MG63 (cell line): ENCODE results near the gene NFATC2. TPM values are rescaled to one million over a fixed set of nuclear protein-coding genes. Genes with fewer than 3 reads are reported as not detected.

ENCODE experiments used
- DNase-seq: peaks from one replicate; pipeline ENCODE4 v3.0.0-alpha.2; 2020
- H3K27me3 ChIP-seq: fragments of 250-450 bp; sonication (Bioruptor Pico); 2 replicates; pipeline ENCODE4 v1.5.1; 2020; ENCODE audit warnings: mild to moderate bottlenecking, moderate library complexity
- H3K36me3 ChIP-seq: fragments of 250-450 bp; sonication (Bioruptor Pico); 2 replicates; pipeline ENCODE4 v1.5.1; 2020; ENCODE audit warnings: mild to moderate bottlenecking, moderate library complexity
- H3K4me3 ChIP-seq: fragments of 250-450 bp; sonication (Bioruptor Pico); 2 replicates; pipeline ENCODE4 v1.5.1; 2020; ENCODE audit warnings: mild to moderate bottlenecking, moderate library complexity
- H3K9me3 ChIP-seq: fragments of 250-450 bp; sonication (Bioruptor Pico); 2 replicates; pipeline ENCODE4 v1.5.1; 2020; ENCODE audit warnings: mild to moderate bottlenecking, moderate library complexity
- total RNA-seq: library from RNA; depleted of rRNA; stranded (reverse); fragments of >200 nt; shearing (Covaris generic); gene quantifications from 2 replicates; pipeline ENCODE4 v1.2.3, GENCODE V29; 2014; ENCODE audit warnings: low replicate concordance

Gene NFATC2
- total RNA-seq, 1 experiment from 2014 or later = not detected

DNA sequence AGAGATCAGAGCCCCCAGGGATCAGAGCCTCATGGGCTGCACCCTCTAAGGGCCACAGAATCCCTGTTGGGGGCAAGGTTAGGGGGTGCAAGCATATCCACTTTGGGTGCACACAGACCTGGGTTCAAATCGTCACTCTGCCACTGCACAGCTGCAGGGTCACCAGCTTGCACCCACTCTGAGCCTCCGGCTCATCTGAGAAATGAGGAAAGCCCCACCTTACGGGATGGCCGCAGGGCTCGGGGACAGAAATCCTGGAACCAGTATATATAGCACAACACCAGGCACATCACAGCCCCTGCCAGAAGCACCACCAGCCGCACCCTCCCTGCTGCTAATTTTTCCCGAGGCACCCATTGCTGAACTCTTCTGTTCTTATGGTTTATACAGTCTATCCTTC is 169.6 kb downstream of the NFATC2 start:
- Histone ChIP-seq H3K9me3 (no peaks in the 10 kb centered on the region; the same call in 1 of the 2 replicates), H3K36me3 (no peaks in the 10 kb centered on the region), H3K4me3 (no peak overlapping the region), H3K27me3 (no peaks in the 10 kb centered on the region)
- DNase-seq = no peak

DNA sequence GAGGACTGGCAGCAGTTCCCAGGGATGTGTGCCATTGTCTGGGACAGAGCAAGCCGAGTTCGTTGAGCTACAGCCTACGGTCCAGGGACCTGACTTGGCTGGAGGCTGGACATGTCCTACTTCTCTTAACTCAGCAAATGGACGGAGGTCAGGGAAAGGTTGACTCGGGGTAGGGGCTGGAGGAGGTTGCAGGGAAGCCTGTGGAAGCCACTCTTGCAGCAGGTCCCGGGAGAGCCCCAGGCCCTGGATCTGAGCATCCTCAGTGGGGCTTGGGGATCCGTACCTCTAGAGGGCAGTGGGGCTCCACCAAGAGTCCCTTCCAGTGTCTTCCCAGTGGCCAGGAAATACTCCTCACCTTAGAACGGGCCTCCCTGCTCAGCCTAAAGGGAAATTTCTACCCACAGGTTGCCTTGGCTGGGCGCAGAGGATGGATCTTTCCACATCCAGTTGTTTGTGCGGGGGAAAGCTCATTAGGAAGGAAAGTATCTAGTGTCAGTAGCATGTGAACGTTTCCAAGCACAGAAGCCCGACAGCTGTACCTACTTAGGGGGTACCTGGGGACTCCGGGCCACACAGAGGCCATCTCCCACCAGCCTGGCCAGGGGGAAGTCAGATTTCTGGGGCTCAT is 170.2 kb downstream of the NFATC2 start:
- peak; percentile 50 for DNase-seq
- no peak overlapping the region for H3K4me3 ChIP-seq
- H3K9me3 ChIP-seq = no peaks in the 10 kb centered on the region; the same call in 1 of the 2 replicates
- no peaks in the 10 kb centered on the region for H3K27me3 ChIP-seq
- no peaks in the 10 kb centered on the region for H3K36me3 ChIP-seq

GRCh38 chr20:51371720-51372119 is 170.8 kb downstream of the NFATC2 start:
- no peak for DNase-seq
- no peaks in the 10 kb centered on the region for H3K27me3 ChIP-seq
- H3K36me3 ChIP-seq = no peaks in the 10 kb centered on the region
- H3K4me3 ChIP-seq = no peak overlapping the region
- H3K9me3 ChIP-seq = no peaks in the 10 kb centered on the region; the same call in 1 of the 2 replicates

DNA sequence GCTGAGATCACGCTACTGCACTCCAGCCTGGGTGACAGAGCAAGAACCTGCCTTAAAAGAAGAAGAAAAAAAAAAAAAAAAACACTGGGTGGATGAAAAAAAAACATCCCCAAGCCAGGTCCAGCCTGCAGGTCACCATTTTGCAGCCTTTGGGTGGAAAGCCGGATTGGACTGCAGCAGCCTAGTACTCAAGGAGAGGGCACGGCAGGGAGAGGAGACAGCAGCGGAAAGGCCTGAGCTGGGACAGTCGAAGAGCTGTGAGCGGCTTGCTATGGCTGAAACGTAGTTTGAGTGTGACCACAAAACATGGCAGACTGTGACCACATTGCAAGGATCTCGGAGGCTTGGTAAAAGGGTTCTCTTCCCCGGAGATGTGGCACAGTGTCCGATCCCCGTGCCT is 173.0 kb downstream of the NFATC2 start:
- H3K9me3 ChIP-seq = no peaks in the 10 kb centered on the region; the same call in 1 of the 2 replicates
- H3K4me3 ChIP-seq = no peak overlapping the region
- H3K36me3 ChIP-seq = no peaks in the 10 kb centered on the region
- no peaks in the 10 kb centered on the region for H3K27me3 ChIP-seq
- no peak for DNase-seq

- Histone ChIP-seq H3K9me3 (peaks cover 6% of the 10 kb centered on the region), H3K36me3 (no peaks in the 10 kb centered on the region), H3K4me3 (no peak overlapping the region), H3K27me3 (no peaks in the 10 kb centered on the region)
- no peak for DNase-seq
Observed at GRCh38 chr20:51368461-51369211, 173.9 kb downstream of the NFATC2 start.

DNA sequence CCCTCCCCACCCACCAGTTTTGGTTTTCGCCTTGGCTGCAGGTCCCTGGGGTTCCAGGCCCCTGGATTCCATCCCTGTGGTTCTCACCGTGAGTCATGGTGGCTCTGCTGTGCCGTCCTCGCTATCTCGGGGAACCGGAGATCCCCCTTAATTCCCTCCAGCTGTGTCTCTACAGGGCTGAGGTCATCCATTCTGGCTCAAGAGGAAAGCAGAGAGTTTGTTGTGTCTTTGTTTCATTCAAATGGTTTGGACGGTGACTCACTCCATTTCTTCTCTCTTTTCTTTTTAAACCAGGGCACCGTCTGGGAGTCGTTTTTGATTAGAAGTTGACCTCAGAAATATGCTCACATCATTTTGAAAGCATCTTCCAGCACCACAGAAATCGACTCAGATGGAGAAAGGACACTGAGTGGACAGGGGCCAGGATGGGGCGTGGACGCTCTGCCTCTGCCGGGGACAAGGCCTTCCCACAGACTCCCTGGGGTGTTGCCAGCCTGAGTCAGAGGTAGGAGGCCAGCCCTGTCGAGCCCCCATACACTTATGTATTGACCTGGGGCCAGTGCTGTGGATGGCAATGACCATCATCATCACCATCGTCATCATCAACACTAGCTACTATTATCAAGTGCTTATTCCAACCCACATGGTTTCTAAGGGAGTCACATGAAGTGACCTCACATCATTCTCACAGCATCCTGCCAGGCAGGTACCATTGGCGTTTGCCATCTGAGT is 176.2 kb downstream of the NFATC2 start:
- peak; percentile 98 for DNase-seq
- no peaks in the 10 kb centered on the region for H3K36me3 ChIP-seq
- no peaks in the 10 kb centered on the region for H3K27me3 ChIP-seq
- no peak overlapping the region for H3K4me3 ChIP-seq
- H3K9me3 ChIP-seq = peaks cover 7% of the 10 kb centered on the region

DNA sequence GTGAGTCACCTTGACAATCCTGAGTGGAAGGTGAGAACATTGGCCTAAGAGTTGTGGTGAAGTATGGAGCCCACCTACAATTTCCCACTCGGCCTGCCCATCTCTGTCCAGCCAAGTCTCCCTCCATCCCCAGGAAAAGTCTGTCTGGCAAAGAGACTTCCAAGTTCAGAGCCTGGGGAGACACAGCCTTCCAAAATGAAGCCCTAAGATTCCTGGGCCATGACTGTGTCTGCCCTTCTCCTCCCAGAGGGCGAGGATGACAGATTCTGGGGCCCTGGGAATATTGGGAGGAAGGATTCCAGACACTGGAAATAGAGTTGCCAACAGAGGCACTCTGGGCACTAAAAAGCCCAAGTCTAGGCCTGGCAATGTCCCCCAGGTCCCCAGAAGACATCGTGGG is 176.8 kb downstream of the NFATC2 start:
- DNase-seq = peak; percentile 89
- no peak overlapping the region for H3K4me3 ChIP-seq
- peaks cover 7% of the 10 kb centered on the region for H3K9me3 ChIP-seq
- no peaks in the 10 kb centered on the region for H3K27me3 ChIP-seq
- H3K36me3 ChIP-seq = no peaks in the 10 kb centered on the region

- Histone ChIP-seq H3K4me3 (no peak overlapping the region), H3K9me3 (peaks cover 7% of the 10 kb centered on the region), H3K27me3 (no peaks in the 10 kb centered on the region), H3K36me3 (no peaks in the 10 kb centered on the region)
- DNase-seq = no peak
Observed at GRCh38 chr20:51363813-51364212, 178.7 kb downstream of the NFATC2 start.

GRCh38 chr20:51363378-51363777 is 179.1 kb downstream of the NFATC2 start:
- H3K27me3 ChIP-seq = no peaks in the 10 kb centered on the region
- H3K36me3 ChIP-seq = no peaks in the 10 kb centered on the region
- peaks cover 7% of the 10 kb centered on the region for H3K9me3 ChIP-seq
- no peak overlapping the region for H3K4me3 ChIP-seq
- DNase-seq = no peak

GRCh38 chr20:51362254-51362653 is 180.3 kb downstream of the NFATC2 start:
- H3K4me3 ChIP-seq = no peak overlapping the region
- H3K27me3 ChIP-seq = no peaks in the 10 kb centered on the region
- H3K36me3 ChIP-seq = no peaks in the 10 kb centered on the region
- peak; percentile 25 for DNase-seq
- H3K9me3 ChIP-seq = peaks cover 7% of the 10 kb centered on the region

- H3K9me3 ChIP-seq = peaks cover 7% of the 10 kb centered on the region
- no peaks in the 10 kb centered on the region for H3K36me3 ChIP-seq
- H3K4me3 ChIP-seq = no peak overlapping the region
- H3K27me3 ChIP-seq = no peaks in the 10 kb centered on the region
- DNase-seq = no peak
Observed at GRCh38 chr20:51361258-51361657, 181.3 kb downstream of the NFATC2 start.

GRCh38 chr20:51360451-51361201 is 181.9 kb downstream of the NFATC2 start:
- Histone ChIP-seq H3K4me3 (no peak overlapping the region), H3K27me3 (no peaks in the 10 kb centered on the region), H3K9me3 (peaks cover 7% of the 10 kb centered on the region), H3K36me3 (no peaks in the 10 kb centered on the region)
- peak; percentile 96 for DNase-seq

DNA sequence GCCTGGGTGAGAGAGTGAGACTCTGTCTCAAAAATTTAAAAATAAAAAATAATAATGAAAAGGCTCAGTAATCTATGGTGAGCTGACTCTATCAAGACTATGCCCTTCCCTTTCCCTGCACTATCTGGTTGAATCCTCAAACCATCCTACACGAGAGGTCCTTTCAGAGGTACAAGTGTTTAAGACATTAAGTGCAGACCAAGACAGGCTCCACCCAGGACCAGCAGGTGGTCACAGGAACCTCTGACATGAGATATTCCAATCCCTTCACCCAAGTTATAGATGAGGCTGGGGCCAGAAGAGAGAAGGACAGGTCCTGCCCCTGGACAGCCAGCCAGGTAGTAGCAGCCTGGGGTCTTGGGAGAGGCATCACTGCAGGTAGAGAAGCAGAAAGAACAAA is 182.6 kb downstream of the NFATC2 start:
- Histone ChIP-seq H3K36me3 (no peaks in the 10 kb centered on the region), H3K9me3 (peaks cover 7% of the 10 kb centered on the region), H3K4me3 (no peak overlapping the region), H3K27me3 (no peaks in the 10 kb centered on the region)
- no peak for DNase-seq

GRCh38 chr20:51359401-51359800 is 183.1 kb downstream of the NFATC2 start:
- Histone ChIP-seq H3K4me3 (no peak overlapping the region), H3K27me3 (no peaks in the 10 kb centered on the region), H3K36me3 (no peaks in the 10 kb centered on the region), H3K9me3 (peaks cover 7% of the 10 kb centered on the region)
- no peak for DNase-seq

GRCh38 chr20:51358032-51358724 is 184.3 kb downstream of the NFATC2 start:
- no peak for DNase-seq
- no peaks in the 10 kb centered on the region for H3K27me3 ChIP-seq
- no peak overlapping the region for H3K4me3 ChIP-seq
- H3K9me3 ChIP-seq = no peaks in the 10 kb centered on the region; the same call in 1 of the 2 replicates
- no peaks in the 10 kb centered on the region for H3K36me3 ChIP-seq

DNA sequence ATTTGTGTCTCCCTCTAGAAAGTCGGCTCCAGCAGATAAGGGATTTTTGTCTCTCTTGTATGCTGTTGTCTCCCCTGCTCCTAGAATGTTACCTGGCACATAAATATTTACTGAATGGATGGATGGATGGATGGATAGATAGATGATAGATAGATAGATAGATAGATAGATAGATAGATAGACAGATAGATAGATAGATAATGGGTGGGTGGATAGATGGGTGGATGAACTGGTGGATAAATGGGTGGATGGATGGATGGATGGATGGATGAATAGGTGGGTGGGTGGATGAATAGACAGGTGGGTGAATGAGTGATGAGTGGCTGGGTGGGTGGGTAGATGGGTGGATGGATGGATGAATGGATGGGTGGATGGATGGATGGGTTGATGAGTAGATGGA is 185.0 kb downstream of the NFATC2 start:
- no peaks in the 10 kb centered on the region for H3K36me3 ChIP-seq
- no peak for DNase-seq
- H3K27me3 ChIP-seq = no peaks in the 10 kb centered on the region
- no peaks in the 10 kb centered on the region for H3K9me3 ChIP-seq
- H3K4me3 ChIP-seq = no peak overlapping the region
